Large intestine (tissue), 3 donors: ENCODE data around the gene AP4B1. TPM values are rescaled to one million over a fixed set of nuclear protein-coding genes. Genes with fewer than 3 reads are reported as not detected.

Source experiments
- DNase-seq, 2 donors: peaks; one replicate each; pipeline versions ENCODE4 v3.0.0 to v3.0.0-alpha.2; 2013
- H3K27ac ChIP-seq: one replicate; pipeline ENCODE4 v1.5.1; 2013; ENCODE audit warnings: low read length
- H3K27me3 ChIP-seq: 2 replicates; pipeline ENCODE4 v1.6.1; 2013; ENCODE audit warnings: low read length; ENCODE audit not compliant: control insufficient read depth, insufficient read depth
- H3K36me3 ChIP-seq: 2 replicates; pipeline ENCODE4 v1.6.1; 2013; ENCODE audit warnings: low read length; ENCODE audit not compliant: control insufficient read depth, insufficient read depth
- H3K4me1 ChIP-seq: one replicate; pipeline ENCODE4 v1.6.1; 2013; ENCODE audit warnings: low read length; ENCODE audit not compliant: control insufficient read depth, insufficient read depth
- H3K4me3 ChIP-seq: one replicate; pipeline ENCODE4 v1.5.1; 2013; ENCODE audit warnings: low read length
- H3K9me3 ChIP-seq: one replicate; pipeline ENCODE4 v1.6.1; 2013; ENCODE audit warnings: mild to moderate bottlenecking, low read depth, low read length, moderate library complexity; ENCODE audit not compliant: control insufficient read depth
- WGBS: methylation state at CpG from one replicate; pipeline ENCODE4 v1.1.5; 2013; ENCODE audit warnings: low lambda C conversion rate; ENCODE audit not compliant: insufficient coverage; 5-methylcytosine and 5-hydroxymethylcytosine counted together
- polyA plus RNA-seq: library from polyadenylated mRNA; unstranded; fragments of 120-200 nt; gene quantifications from one replicate; pipeline ENCODE4 v1.2.1, GENCODE V29; 2013

AP4B1 gene
- polyA plus RNA-seq, 1 donor, result 39.6 TPM

DNA sequence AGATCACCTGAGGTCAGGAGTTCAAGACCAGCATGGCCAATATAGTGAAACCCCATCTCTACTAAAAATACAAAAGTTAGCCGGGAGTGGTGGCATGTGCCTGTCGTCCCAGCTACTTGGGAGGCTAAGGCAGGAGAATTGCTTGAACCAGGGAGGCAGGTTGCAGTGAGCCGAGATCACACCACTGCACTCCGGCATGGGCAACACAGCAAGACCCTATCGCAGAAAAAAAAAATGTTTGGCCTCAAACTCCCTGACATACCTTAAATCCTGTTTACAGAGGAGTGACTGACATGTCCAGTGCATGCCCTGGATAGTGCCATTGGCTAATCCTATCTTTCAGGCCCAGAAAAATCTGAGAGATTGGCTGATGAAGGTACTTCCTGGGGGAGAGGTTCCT, 12.4 kb upstream of the AP4B1 start:
- Histone ChIP-seq H3K27me3 (no peaks in the 10 kb centered on the region), H3K9me3 (no peaks in the 10 kb centered on the region), H3K4me3 (no peak overlapping the region), H3K4me1 (no peaks in the 10 kb centered on the region), H3K27ac (no peak overlapping the region), H3K36me3 (peaks cover under 1% of the 10 kb centered on the region)
- WGBS, result no CpG with 5 or more reads among the region's 5 CpGs
- no peak for DNase-seq

DNA sequence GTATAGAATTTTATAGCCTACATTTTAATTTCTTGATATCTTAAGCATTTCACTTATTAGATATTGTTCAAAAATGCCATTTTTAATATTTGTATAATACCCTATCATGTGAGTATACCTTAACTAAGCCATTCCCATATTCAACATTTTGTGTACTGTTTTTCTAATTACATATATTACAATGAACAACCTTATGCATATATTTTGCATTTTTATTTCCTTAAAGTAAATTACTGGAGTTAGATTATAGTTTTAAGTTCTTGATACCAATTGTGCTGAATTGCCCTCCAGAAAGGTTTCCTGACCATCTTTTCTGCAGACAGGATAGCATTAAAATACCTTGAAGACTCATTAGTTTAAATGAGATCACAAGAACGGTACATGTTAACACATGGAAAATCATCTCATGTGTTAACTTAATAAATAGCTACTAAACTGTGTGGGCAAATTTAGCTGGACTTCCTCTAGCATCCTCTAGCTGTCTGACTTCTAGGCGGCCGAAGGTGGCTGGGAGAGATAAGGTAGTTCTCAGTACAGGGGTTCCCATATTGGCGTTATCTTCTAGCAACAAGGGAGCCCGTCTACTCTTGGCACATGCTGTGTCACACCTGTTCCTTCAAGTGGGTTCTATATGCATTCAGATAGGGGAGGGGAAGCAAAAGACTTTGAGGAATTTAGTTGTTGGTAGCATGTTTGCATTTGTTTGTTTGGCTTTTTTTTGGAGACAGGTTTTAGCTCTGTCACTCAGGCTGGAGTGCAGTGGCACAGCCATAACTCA, 9.5 kb upstream of the AP4B1 start:
- Histone ChIP-seq H3K9me3 (no peaks in the 10 kb centered on the region), H3K36me3 (peaks cover 15% of the 10 kb centered on the region), H3K4me3 (no peak overlapping the region), H3K27me3 (no peaks in the 10 kb centered on the region), H3K27ac (no peak overlapping the region), H3K4me1 (no peaks in the 10 kb centered on the region)
- no CpG with 5 or more reads among the region's 5 CpGs for WGBS
- no peak for DNase-seq

DNA sequence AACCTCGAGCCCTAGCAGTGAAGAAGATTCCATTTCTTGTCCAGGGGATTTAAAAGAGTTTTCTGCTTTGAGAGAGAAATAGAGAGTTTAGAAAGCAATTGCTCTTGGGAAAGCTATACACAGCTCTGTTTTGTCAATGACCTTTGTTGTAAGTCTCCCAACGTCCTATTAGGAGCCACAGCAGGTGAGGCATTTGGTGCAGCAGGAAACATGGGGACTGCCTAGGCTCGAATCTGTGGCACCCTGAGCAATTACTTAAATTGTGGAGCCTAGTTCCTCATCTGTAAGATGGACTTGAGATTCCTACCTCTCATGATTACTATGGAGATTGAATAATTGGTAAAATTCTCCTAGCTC, 8.7 kb upstream of the AP4B1 start:
- H3K27ac ChIP-seq, result peak overlapping the region; percentile 49
- no peak for DNase-seq
- no CpG with 5 or more reads among the region's 3 CpGs for WGBS
- H3K36me3 ChIP-seq, result peaks cover 21% of the 10 kb centered on the region
- H3K9me3 ChIP-seq, result no peaks in the 10 kb centered on the region
- no peak overlapping the region for H3K4me3 ChIP-seq
- no peaks in the 10 kb centered on the region for H3K4me1 ChIP-seq
- no peaks in the 10 kb centered on the region for H3K27me3 ChIP-seq

DNA sequence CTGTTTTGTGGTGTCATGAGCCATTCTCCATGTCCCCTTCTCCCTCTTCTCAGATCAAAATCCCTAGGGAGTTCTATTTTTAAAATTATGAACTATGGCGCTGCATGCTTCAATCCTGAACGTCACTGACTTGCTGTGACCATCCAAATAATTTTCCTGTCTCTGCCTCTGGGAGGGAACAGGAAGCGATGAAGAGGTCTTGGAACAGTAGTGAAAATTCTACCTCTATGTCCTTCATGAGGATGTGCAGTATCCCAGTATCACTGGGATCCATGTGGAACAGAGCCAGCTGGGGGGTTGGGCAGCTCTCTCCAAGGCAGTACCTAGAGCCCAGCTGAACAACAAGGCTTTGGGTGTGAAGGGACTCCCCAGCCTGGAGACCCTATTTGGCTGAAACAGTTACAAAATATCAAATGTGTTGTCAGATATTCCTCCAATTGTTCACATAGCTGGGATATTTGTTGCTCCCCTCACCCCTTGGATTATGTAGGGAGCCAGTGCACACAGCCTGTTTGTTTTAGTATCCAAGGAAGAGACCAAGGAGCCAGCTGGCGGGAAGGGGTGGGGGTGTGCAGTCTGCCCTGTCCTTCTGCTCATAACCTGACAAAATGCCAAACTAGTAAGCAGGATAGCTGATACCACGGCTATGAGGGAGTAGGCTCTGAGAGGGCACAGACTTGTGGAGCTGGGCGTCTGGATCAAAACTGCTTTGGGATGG, 8.2 kb upstream of the AP4B1 start:
- H3K27me3 ChIP-seq, result no peaks in the 10 kb centered on the region
- peak in 1 of 2 donors; percentile 46 for DNase-seq
- no peaks in the 10 kb centered on the region for H3K4me1 ChIP-seq
- H3K27ac ChIP-seq, result peak overlapping the region; percentile 49
- 60% methylated on average over 1 of the region's 6 CpGs for WGBS
- peaks cover 26% of the 10 kb centered on the region for H3K36me3 ChIP-seq
- no peaks in the 10 kb centered on the region for H3K9me3 ChIP-seq
- H3K4me3 ChIP-seq, result no peak overlapping the region

DNA sequence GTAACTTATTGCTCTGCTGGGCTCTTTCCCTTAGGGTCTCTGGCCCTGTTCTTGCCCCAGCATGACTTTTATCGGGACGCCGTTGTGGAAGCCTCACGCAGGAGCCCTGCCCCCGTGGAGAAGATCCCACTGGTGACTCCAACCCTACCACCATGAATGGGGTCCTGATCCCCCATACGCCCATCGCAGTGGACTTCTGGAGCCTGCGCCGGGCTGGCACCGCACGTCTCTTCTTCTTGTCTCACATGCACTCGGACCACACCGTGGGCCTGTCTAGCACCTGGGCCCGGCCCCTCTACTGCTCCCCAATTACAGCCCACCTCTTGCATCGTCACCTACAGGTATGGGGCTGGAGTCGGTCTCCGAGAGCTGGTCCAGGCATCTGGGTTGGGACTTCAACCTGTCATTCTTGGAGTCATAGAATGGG, 849 bp upstream of the AP4B1 start:
- no CpG with 5 or more reads among the region's 17 CpGs for WGBS
- H3K4me1 ChIP-seq, result peaks cover 27% of the 10 kb centered on the region
- DNase-seq, result no peak
- H3K36me3 ChIP-seq, result peaks cover 16% of the 10 kb centered on the region
- peak overlapping the region; percentile 82 for H3K4me3 ChIP-seq
- H3K9me3 ChIP-seq, result no peaks in the 10 kb centered on the region
- H3K27ac ChIP-seq, result peak overlapping the region; percentile 71
- no peaks in the 10 kb centered on the region for H3K27me3 ChIP-seq

DNA sequence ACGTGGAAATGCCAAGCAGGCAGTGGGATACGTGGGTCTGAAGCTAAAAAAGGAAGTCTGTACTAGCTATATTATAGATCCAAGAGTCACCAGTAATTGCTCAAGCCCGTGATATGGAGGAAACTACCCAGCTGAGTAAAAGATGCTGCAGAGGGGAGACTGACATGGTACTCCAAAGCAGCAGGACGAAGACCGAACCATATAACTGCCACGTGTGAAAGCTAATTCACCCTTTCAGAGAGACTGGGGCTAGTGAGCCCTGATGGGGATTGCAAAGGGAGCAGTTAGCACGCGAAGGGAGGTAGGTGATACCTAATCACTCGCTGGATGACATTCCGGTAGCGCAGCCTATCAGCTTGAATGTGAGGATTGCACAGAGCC, 316 bp downstream of the AP4B1 start:
- H3K27me3 ChIP-seq, result no peaks in the 10 kb centered on the region
- WGBS, result no CpG with 5 or more reads among the region's 11 CpGs
- no peaks in the 10 kb centered on the region for H3K9me3 ChIP-seq
- H3K36me3 ChIP-seq, result peaks cover 21% of the 10 kb centered on the region
- H3K27ac ChIP-seq, result peak overlapping the region; percentile 89
- peak overlapping the region; percentile 82 for H3K4me3 ChIP-seq
- H3K4me1 ChIP-seq, result peaks cover 34% of the 10 kb centered on the region
- no peak for DNase-seq

DNA sequence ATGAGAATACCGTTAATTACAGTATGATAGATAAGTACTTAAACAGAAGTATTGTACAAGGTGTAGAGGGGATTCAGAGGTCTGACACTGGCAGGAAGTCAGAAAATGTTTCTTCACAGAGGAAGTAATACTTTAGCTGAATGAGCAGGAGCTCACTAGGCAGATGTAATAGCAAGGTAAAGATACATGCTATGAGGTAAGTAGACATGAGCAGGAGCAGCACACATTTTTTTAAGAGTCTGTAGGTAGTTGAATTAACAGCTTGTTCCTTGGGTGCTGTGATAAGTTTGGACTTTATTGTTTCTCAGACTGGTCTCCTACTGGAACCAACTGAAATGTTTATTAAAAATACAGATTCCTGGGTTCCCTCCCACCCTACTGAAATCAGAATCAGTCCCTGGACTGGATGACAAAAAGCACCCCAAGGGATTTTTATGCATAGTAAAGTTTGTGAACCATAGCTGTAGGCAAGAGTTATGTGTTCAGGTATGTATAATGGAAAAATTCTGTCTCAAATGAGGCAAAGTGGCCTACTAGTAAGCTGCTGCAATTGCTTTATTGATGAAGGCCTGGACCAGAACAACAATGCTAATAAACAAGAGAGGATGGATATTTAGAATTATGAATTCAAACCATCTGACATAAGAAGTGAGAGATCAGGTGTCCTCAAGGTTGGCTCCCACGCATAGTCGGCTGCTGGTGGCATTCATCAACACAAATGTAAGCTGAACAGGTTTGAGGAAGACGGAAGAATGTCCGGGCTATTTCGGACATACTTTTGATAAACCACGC, 902 bp downstream of the AP4B1 start:
- DNase-seq, result peak in 1 of 2 donors; percentile 34
- WGBS, result no CpG with 5 or more reads among the region's 7 CpGs
- Histone ChIP-seq H3K27me3 (no peaks in the 10 kb centered on the region), H3K9me3 (no peaks in the 10 kb centered on the region), H3K36me3 (peaks cover 18% of the 10 kb centered on the region), H3K4me3 (peak overlapping the region; percentile 82), H3K4me1 (peaks cover 34% of the 10 kb centered on the region), H3K27ac (peak overlapping the region; percentile 89)

DNA sequence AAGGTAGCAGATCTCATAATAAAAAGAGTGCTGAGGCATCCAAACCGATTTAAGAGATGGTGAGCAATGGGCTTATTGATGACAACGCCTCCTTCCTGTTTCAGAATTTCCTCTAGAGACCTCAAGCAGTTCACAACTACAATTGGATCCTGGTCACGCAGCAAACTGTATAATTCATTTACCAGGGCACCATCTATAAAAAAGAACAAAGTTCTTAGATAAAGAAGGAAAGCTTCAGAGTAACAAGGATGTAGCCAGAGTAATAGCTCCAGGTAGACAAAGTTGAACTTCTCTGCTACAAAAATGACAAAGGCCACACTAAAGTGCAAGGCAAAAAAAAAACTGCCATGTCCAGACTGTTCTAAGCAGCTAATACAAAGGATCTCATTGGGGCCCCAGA, 3.4 kb downstream of the AP4B1 start:
- no peak overlapping the region for H3K4me3 ChIP-seq
- no CpG with 5 or more reads among the region's 3 CpGs for WGBS
- H3K36me3 ChIP-seq, result peaks cover 26% of the 10 kb centered on the region
- peaks cover 34% of the 10 kb centered on the region for H3K4me1 ChIP-seq
- no peaks in the 10 kb centered on the region for H3K9me3 ChIP-seq
- H3K27me3 ChIP-seq, result no peaks in the 10 kb centered on the region
- peak overlapping the region; percentile 49 for H3K27ac ChIP-seq
- DNase-seq, result peak; percentile 67 to 87

DNA sequence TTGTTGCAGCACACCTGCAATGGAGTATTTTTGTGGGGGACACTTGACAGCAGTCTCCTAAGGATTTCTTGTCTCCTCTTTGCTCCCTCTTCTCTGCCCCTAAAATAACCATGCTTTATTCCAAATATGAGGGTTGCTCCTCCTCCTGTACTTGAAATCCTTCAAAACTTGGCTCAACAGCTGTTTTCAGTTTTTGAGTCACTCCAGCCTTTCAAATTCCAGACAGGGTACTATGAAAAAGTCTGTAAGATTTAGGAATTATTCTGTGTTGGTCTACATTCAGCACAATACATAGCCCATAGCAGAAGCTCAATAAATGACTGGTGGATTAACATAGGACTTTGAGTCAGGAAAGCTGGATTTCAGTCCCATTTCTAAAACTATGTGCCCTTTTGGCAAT, 5.5 kb downstream of the AP4B1 start:
- H3K27me3 ChIP-seq, result no peaks in the 10 kb centered on the region
- DNase-seq, result no peak
- H3K36me3 ChIP-seq, result peaks cover 39% of the 10 kb centered on the region
- peaks cover 32% of the 10 kb centered on the region for H3K4me1 ChIP-seq
- H3K9me3 ChIP-seq, result no peaks in the 10 kb centered on the region
- no peak overlapping the region for H3K4me3 ChIP-seq
- no peak overlapping the region for H3K27ac ChIP-seq

DNA sequence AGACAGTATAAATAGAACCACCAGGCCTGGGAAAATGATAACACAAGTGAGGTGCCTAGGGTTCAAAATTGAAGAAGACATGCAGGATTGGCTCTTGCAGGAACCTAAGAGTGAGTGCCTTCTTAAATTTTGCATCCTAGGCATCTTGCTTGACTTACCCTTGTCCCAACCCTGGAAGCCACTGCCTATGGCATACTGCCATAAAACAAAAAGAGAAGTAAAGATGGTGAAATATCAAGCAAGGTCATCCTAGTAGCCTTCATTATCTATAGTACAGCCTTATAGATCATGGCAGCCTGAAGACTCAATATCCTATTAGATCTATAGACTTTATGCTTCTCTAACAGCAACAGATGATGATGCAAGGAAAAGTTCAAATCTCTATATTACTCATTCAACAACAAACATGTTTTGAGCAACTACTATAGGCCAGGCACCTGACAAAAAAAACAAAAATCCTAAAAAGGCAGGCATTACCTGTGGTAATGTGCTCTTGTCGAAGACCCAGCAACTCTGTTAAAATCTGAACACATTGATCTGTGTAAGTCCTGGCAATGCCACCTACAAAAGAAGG, 6.3 kb downstream of the AP4B1 start:
- Histone ChIP-seq H3K36me3 (peaks cover 39% of the 10 kb centered on the region), H3K9me3 (no peaks in the 10 kb centered on the region), H3K27ac (no peak overlapping the region), H3K27me3 (no peaks in the 10 kb centered on the region), H3K4me3 (no peak overlapping the region), H3K4me1 (peaks cover 27% of the 10 kb centered on the region)
- no peak for DNase-seq
- WGBS, result no CpG with 5 or more reads among the region's 1 CpG
